Breast epithelium (tissue), 4 donors: Measurements from ENCODE around the gene KLHL5. TPM values are rescaled to one million over a fixed set of nuclear protein-coding genes. Genes with fewer than 3 reads are reported as not detected.
"Not testable (repeated sequence)": the region's sequence is repeated elsewhere in the genome, so short reads cannot be mapped to it uniquely, and the experiment has no call there.

Source experiments
- DNase-seq, 2 donors: peaks; one replicate each; pipeline ENCODE4 v3.0.0-alpha.2; 2019; ENCODE audit warnings: low spot score in 2 of 2
- H3K27ac ChIP-seq, 2 donors: fragments of 200-600 bp; sonication (generic) in 1 of 2; one replicate each; pipeline ENCODE4 v1.5.1; 2016 to 2019; ENCODE audit warnings: mild to moderate bottlenecking in 1 of 2
- H3K27me3 ChIP-seq, 2 donors: fragments of 200-600 bp; sonication (generic) in 1 of 2; one replicate each; pipeline versions ENCODE4 v1.5.1 to v1.6.0; 2017 to 2019; ENCODE audit warnings: control low read depth in 1 of 2, mild to moderate bottlenecking in 1 of 2
- H3K36me3 ChIP-seq: fragments of 200-600 bp; one replicate; pipeline ENCODE4 v1.5.1; 2019
- H3K4me1 ChIP-seq, 2 donors: fragments of 200-600 bp; sonication (generic); one replicate each; pipeline ENCODE4 v1.5.1; 2016 to 2019; ENCODE audit warnings: control low read depth in 1 of 2
- H3K4me3 ChIP-seq, 3 donors: fragments of 200-600 bp; sonication (generic); 1 replicate in 2 of 3; 2 replicates in 1 of 3; pipeline ENCODE4 v1.5.1; 2016 to 2019; ENCODE audit warnings: mild to moderate bottlenecking in 3 of 3, moderate library complexity in 2 of 3
- H3K9me3 ChIP-seq, 2 donors: fragments of 200-600 bp; sonication (generic) in 1 of 2; one replicate each; pipeline ENCODE4 v1.5.1; 2016 to 2019; ENCODE audit warnings: control low read depth in 1 of 2
- CTCF ChIP-seq, 3 donors: fragments of 450-650 bp; IDR thresholded peaks; one replicate each; pipeline ENCODE4 v1.5.1; 2016 to 2017; ENCODE audit warnings: antibody characterized with exemption in 3 of 3, mild to moderate bottlenecking in 3 of 3, moderate library complexity in 3 of 3
- POLR2A ChIP-seq: fragments of 450-650 bp; IDR thresholded peaks from one replicate; pipeline ENCODE4 v1.6.1; 2016; ENCODE audit warnings: antibody characterized with exemption, mild to moderate bottlenecking, moderate library complexity
- POLR2AphosphoS5 ChIP-seq, 3 donors: sonication (generic); formaldehyde crosslinking; IDR thresholded peaks; one replicate each; pipeline ENCODE4 v1.6.1; 2017; ENCODE audit warnings: antibody characterized with exemption in 3 of 3
- intact Hi-C: fragments of 100-400 bp; cut with DNase I; formaldehyde crosslinking; loops from one replicate; pipeline ENCODE4 v1.15.1; 2023; ENCODE audit warnings: low total_unique reads
- total RNA-seq, 3 donors: library from RNA; depleted of rRNA; stranded (reverse); fragments of >200 nt; gene quantifications; one replicate each; pipeline ENCODE4 v1.1.0, GENCODE V29; 2016

Gene KLHL5
- total RNA-seq, 3 donors from 2014 or later, result 23.0 to 54.9 (median 54.7) TPM

DNA sequence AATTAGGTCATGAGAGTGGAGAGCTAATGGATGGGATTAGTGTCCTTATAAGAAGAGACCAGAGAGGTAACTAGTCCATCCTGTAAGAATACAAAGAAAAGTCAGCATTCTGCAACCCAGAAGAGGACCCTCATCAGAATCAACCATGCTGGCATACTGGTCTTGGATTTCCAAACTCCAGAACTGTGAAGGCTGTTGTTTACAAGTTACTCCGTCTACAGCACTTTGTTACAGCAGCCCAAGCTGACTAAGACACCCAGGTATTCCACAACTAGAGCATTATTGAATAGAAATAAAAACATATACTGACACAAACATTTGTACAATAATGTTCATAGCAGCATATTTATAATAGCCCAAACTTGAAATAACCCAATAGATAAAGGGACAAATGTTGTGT is 39.0 kb upstream of the KLHL5 start:
- Histone ChIP-seq H3K4me1 (no peaks in the 10 kb centered on the region), H3K27ac (no peak overlapping the region), H3K27me3 (no peaks in the 10 kb centered on the region), H3K4me3 (no peak overlapping the region), H3K9me3 (no peaks in the 10 kb centered on the region), H3K36me3 (no peaks in the 10 kb centered on the region)
- TF ChIP-seq CTCF (IDR thresholded peaks at IDR 0.05) (no peak), POLR2A (no peak), POLR2AphosphoS5 (IDR thresholded peaks at IDR 0.05) (no peak)
- no peak for DNase-seq
- intact Hi-C loops, result no loop called here

DNA sequence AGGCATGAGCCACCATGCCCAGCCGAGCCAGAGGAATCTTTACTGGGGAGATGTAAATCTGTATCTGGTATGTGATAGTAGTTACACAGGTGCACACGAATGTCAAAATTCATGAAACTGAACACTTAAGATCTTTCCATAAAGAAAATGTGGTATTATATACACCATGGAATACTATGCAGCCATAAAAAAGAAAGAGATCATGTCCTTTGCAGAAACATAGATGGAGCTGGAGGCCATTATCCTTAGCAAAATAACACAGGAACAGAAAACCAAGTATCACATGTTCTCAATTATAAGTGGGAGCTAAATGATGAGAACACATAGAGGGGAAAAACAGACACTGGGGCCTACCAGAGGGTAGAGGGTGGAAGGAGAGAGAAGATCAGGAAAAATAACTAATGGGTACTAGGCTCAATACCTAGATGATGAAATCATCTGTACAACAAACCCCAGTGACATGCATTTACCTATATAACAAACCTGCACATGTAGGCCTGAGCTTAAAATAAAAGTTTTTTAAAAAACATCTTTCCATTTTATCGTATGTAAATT is 37.6 kb upstream of the KLHL5 start:
- DNase-seq, result no peak
- no peaks in the 10 kb centered on the region for H3K9me3 ChIP-seq
- no peak overlapping the region for H3K27ac ChIP-seq
- no peak overlapping the region for H3K4me3 ChIP-seq
- no peaks in the 10 kb centered on the region for H3K36me3 ChIP-seq
- no peaks in the 10 kb centered on the region for H3K27me3 ChIP-seq
- intact Hi-C loops, result no loop called here
- H3K4me1 ChIP-seq, result no peaks in the 10 kb centered on the region
- TF ChIP-seq POLR2A, result no peak

GRCh38 chr4:39025552-39026085 is 36.4 kb upstream of the KLHL5 start:
- Histone ChIP-seq H3K27me3 (no peaks in the 10 kb centered on the region), H3K9me3 (no peaks in the 10 kb centered on the region), H3K36me3 (no peaks in the 10 kb centered on the region), H3K4me1 (no peaks in the 10 kb centered on the region), H3K27ac (no peak overlapping the region), H3K4me3 (no peak overlapping the region)
- no peak for DNase-seq
- TF ChIP-seq POLR2A (no peak), CTCF (IDR thresholded peaks at IDR 0.05) (no peak), POLR2AphosphoS5 (IDR thresholded peaks at IDR 0.05) (no peak)
- intact Hi-C loops, result no loop called here

DNA sequence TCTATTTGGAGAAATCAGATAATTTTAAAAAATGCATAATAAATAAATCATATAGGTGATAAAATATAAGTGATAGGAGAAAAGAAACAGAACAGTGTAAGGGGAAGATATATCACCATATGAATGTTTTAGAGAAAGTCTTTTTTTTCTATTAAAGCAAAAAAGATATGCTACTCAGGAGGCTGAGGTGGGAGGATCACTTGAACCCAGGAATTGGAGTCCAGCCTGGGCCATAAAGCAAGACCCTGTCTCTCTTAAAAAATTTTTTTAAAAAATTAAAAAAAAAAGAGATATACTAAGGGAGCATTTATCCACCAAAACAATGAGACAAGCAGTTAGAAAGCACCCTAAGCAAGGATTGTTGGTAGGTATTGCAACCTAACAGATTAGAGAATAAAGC is 35.9 kb upstream of the KLHL5 start:
- DNase-seq, result no peak
- Histone ChIP-seq H3K4me1 (no peaks in the 10 kb centered on the region), H3K9me3 (no peaks in the 10 kb centered on the region), H3K27me3 (no peaks in the 10 kb centered on the region), H3K36me3 (no peaks in the 10 kb centered on the region), H3K4me3 (no peak overlapping the region), H3K27ac (no peak overlapping the region)
- TF ChIP-seq POLR2AphosphoS5 (IDR thresholded peaks at IDR 0.05), result no peak
- intact Hi-C loops, result no loop called here

DNA sequence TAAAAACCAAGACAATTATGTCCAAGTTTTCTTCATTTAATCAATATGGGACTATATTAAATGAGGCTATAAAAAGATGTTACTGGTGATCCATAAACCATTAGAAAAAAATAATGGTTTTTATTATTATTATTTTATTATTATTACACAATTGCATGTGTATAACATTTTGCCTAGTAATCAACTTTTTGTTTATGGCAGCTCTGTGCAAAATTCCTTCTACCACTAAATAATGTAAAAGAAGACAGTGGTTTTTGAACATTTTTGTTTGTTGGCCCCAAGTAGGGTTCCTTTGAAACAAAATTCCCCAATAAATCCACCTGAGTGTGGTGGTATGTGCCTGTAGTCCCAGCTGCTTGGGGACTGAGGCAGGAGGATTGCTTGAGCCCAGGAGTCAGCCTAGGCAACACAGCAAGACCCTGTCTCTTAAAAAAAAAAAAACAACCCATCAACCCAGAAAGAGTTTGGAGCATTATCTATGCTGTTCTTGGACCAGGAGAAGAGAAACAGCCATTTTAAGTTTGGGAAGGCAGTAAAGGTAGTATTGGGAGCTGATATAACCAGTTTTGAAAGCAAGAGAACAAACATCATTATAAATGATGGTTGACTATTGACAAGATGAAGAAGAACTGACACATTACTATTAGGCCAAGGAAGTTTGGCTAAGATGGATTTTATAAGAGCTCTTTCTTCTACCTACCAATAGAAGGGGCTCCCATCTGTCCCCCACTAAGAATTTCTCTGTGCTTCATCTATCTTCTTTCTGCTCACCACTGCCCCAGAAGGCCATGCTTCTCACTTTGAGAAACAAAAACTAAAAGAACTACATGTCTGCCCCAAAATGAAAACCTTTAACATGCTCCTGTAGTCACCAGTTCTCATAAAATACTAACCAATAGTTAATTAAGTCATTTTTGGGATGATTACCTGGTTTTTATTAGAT is 32.0 kb upstream of the KLHL5 start:
- intact Hi-C loops, result no loop called here
- Histone ChIP-seq H3K27me3 (no peaks in the 10 kb centered on the region), H3K9me3 (no peaks in the 10 kb centered on the region), H3K4me1 (no peaks in the 10 kb centered on the region), H3K4me3 (no peak overlapping the region), H3K27ac (no peak overlapping the region), H3K36me3 (no peaks in the 10 kb centered on the region)
- no peak for DNase-seq
- TF ChIP-seq CTCF (IDR thresholded peaks at IDR 0.05), result no peak
- no peak for TF ChIP-seq POLR2AphosphoS5 (IDR thresholded peaks at IDR 0.05)
- no peak for TF ChIP-seq POLR2A

DNA sequence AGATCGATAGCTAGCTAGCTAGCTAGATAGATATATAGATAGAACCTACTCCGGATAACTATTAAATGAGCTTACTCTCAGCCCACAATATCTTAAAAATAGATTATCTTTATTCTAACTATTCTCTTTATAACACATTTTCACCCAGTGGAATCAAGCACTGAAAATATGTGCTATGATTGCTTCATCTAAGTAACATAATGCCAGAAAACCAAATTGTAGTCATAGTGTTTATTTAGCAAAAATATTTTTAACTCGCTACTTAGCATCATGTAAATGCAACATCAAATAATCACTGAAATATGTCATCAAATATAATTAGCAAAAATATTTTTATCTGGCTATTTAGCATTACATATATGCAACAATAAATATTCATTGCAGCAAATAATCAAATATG is 31.3 kb upstream of the KLHL5 start:
- TF ChIP-seq CTCF (IDR thresholded peaks at IDR 0.05), result no peak
- TF ChIP-seq POLR2AphosphoS5 (IDR thresholded peaks at IDR 0.05), result no peak
- TF ChIP-seq POLR2A, result no peak
- Histone ChIP-seq H3K4me1 (no peaks in the 10 kb centered on the region), H3K27ac (no peak overlapping the region), H3K4me3 (no peak overlapping the region), H3K9me3 (no peaks in the 10 kb centered on the region), H3K36me3 (no peaks in the 10 kb centered on the region), H3K27me3 (no peaks in the 10 kb centered on the region)
- DNase-seq, result no peak
- intact Hi-C loops, result no loop called here

DNA sequence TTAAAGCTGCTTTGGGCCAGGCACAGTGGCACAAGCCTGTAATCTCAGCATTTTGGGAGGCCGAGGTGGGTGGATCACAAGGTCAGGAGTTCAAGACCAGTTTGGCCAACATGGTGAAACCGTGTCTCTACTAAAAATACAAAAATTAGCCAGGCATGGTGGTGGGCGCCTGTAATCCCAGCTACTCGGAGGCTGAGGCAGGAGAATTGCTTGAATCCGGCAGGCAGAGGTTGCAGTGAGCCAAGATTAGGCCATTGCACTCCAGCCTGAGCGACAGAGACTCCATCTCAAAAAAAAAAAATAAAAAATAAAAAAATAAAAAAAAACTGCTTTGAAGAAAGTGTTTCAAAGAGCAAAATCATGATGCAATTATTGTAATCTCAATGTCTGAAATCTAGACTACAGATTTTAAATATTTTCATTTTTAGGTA is 30.4 kb upstream of the KLHL5 start:
- H3K4me1 ChIP-seq, H3K36me3 ChIP-seq, intact Hi-C loops, H3K4me3 ChIP-seq, H3K9me3 ChIP-seq, H3K27me3 ChIP-seq, DNase-seq, H3K27ac ChIP-seq: not testable (repeated sequence)
